H1 (cell line): Measurements from ENCODE around the gene EML4.
"Not testable (repeated sequence)": the region's sequence is repeated elsewhere in the genome, so short reads cannot be mapped to it uniquely, and the experiment has no call there.

Experiments
- CHD2 ChIP-seq: IDR thresholded peaks from 2 replicates; pipeline ENCODE4 v1.6.1; 2012; ENCODE audit warnings: low read length, improper control_type of control experiment
- EZH2 ChIP-seq: fragments of 200-600 bp; sonication (generic); IDR thresholded peaks from 2 replicates; pipeline ENCODE4 v1.7.1; 2012; ENCODE audit warnings: low read depth, mild to moderate bottlenecking, moderate library complexity, low read length, inconsistent platforms; ENCODE audit not compliant: severe bottlenecking
- JUND ChIP-seq: IDR thresholded peaks from 2 replicates; pipeline ENCODE4 v1.6.1; 2011; ENCODE audit warnings: mild to moderate bottlenecking, improper control_type of control experiment, low read length
- POLR2A ChIP-seq, 2 experiments: IDR thresholded peaks; 1 replicate in 1 of 2; 2 replicates in 1 of 2; pipeline ENCODE4 v1.6.1; 2011; ENCODE audit warnings: low read depth in 2 of 2, low read length in 2 of 2, mild to moderate bottlenecking in 2 of 2; ENCODE audit errors: control extremely low read depth in 1 of 2
- TCF12 ChIP-seq: IDR thresholded peaks from 2 replicates; pipeline ENCODE4 v1.6.1; 2011; ENCODE audit warnings: low read depth, mild to moderate bottlenecking, low read length

DNA sequence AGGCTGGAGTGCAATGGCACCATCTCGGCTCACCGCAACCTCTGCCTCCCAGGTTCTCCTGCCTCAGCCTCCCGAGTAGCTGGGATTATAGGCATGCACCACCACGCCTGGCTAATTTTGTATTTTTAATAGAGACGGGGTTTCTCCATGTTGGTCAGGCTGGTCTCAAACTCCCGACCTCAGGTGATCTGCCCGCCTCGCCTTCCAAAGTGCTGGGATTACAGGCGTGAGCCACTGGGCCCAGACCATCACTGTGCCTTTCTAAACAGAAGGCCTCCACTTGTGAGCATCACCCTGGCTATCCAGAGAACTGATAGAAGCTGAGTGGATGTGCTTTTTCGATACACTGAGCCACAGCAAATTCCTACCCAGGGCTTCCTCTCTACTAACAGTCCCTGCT lies 38.3 kb upstream of the EML4 start:
- TF ChIP-seq EZH2; CHD2; TCF12; POLR2A (IDR thresholded peaks at IDR 0.05; ENCODE audit: control extremely low read depth in 1 of 2, low read depth in 2 of 2, low read length in 2 of 2); JUND: not testable (repeated sequence)
